Muscle of arm (tissue), 12 donors: ENCODE measurements around the gene NDUFC2. TPM values are rescaled to one million over a fixed set of nuclear protein-coding genes. Genes with fewer than 3 reads are reported as not detected.
"Not testable (repeated sequence)": the region's sequence is repeated elsewhere in the genome, so short reads cannot be mapped to it uniquely, and the experiment has no call there.

Source experiments
- DNase-seq: peaks from one replicate; pipeline ENCODE4 v3.0.0-alpha.2; 2013
- polyA plus RNA-seq, 12 donors: library from polyadenylated mRNA; unstranded; fragments of 120-200 nt; gene quantifications; one replicate each; pipeline ENCODE4 v1.2.1, GENCODE V29; 2013; ENCODE audit not compliant: insufficient read length in 12 of 12

Gene NDUFC2
- polyA plus RNA-seq, 12 donors = 85.3 to 176 (median 151) TPM; not detected in 1

GRCh38 chr11:78057462-78058055 is 22.1 kb downstream of the NDUFC2 start:
- no peak for DNase-seq

GRCh38 chr11:78056093-78056492 is 23.6 kb downstream of the NDUFC2 start:
- DNase-seq = no peak

DNA sequence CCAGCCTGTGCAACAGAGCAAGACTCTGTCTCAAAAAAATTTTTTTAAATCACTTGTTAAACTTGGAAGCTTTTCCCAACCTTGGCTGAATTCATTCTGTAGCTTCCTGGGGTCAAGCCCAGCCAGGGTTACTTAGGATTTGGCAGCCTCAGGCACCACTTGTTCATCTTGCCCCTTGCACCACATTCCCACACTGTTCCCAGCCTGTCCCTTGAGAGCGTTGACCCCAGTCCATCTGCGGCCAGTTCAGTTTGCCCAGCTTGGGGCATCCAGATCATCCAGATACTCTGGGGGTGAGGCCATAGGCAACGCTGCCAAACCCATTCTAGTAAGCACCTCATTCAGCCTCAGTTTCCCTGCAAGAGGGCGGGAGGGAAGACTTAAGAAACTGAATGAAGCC is 24.7 kb downstream of the NDUFC2 start:
- DNase-seq = no peak

DNA sequence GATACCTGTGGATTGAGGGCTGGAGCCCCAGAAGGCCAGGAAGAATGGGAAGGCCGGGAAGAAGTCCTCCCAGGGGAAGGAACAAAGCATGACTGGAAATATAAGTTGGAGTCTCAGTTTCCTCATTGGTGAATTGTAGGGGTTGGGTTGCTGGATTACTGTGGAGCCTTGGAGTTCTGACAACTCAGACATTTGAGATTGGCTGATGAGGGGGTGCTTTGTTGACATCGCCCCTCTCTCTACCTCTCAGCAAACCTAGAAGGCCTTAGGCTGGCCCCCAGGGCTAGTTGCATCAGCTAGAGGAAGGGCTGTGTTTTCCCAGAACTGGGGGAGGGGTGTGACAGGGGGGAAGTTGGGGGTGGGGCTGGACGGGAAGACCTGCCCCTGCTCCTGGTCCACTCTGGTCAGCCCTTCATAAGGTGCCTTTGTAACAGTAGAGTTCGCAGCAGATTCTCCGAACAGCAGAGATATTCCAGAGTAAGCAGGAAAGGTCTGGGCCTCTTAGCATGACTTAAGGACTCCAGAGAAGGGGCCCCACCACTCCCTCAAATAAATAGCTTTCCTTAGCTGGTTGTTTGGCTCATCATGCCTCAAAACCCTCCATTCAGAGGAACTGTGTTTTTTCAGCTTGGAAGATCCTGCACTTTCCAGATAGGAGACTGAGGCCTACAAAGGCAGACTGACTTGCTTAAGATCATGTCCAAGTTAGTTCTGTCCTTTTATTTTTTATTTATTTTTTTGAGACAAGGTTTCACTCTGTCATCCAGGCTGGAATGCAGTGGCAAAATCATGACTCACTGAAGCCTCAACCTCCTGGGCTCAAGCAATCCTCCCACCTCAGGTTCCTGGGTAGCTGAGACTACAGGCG is 28.5 kb downstream of the NDUFC2 start:
- no peak for DNase-seq

GRCh38 chr11:78049348-78049747 is 30.3 kb downstream of the NDUFC2 start:
- DNase-seq = no peak

DNA sequence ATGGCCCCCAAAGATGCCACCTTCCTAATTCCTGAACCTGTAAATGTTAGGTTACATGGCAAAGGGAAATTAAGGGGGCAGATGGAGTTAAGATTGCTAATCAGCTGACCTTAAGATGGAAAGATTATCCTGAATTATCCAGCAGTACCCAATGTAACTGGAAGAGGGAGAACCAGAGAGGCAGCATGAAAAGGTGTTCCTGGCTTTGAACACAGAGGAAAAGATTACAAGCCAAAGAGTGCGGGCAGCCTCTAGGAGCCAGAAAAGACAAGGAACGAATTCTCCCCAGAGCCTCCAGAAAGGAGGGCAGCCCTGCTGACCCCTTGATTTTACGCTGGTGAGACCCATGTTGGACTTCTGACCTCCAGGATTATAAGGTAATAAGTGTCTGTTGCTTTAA is 31.1 kb downstream of the NDUFC2 start:
- no peak for DNase-seq

- DNase-seq = no peak
Observed at GRCh38 chr11:78046486-78046854, 33.2 kb downstream of the NDUFC2 start.

- peak; percentile 86 for DNase-seq
Observed at GRCh38 chr11:78045851-78046485, 33.7 kb downstream of the NDUFC2 start.

DNA sequence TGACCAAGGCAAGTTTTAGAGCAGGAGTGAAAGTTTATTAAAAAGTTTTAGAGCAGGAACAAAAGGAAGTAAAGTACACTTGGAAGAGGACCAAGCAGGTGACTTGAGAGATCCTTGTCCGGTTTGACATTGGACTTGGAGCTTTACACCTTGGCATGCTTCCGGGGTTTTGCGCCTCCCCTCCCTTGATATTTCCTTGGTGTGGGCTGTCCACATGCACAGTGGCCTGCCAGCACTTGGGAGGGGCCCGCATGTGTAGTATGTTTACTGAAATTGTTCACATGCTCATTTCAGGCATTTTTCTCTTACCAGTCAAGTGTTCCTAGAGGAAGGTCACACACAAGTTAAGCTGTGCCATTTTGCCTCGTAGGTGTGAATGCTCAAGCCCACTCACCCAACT is 35.0 kb downstream of the NDUFC2 start:
- DNase-seq = no peak

DNA sequence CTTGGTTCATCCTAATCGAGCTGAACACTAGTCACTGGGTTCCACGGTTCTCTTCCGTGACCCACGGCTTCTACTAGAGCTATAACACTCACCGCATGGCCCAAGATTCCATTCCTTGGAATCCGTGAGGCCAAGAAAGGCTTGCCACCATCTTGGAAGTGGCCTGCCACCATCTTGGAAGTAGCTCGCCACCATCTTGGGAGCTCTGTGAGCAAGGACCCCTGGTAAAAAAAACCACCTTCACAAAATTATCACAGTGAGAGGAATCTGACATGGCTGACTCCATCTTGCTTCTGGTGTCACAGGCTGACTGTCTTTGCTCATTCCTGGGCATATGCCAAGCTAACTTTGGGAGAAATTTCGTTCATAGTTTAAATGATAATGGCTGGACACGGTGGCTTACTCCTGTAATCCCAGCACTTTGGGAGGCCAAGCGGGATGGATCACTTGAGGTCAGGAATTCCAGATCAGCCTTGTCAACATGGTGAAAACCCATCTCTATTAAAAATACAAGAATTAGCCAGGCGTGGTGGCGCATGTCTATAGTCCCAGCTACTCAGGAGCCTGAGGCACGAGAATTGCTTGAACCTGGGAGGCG is 37.7 kb downstream of the NDUFC2 start:
- no peak for DNase-seq

DNA sequence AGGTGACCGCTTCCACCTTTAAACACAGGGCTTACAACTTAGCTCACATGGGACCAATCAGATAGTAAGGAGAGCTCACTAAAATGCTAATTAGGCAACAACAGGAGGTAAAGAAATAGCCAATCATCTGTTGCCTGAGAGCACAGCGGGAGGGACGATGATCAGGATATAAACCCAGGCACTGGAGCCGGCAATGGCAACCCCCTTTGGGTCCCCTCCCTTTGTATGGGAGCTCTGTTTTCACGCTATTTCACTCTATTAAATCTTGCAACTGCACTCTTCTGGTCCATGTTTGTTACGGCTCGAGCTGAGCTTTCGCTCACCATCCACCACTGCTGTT is 38.3 kb downstream of the NDUFC2 start:
- not testable (repeated sequence) for DNase-seq

- DNase-seq = no peak
Observed at GRCh38 chr11:78040691-78041379, 38.8 kb downstream of the NDUFC2 start.

DNA sequence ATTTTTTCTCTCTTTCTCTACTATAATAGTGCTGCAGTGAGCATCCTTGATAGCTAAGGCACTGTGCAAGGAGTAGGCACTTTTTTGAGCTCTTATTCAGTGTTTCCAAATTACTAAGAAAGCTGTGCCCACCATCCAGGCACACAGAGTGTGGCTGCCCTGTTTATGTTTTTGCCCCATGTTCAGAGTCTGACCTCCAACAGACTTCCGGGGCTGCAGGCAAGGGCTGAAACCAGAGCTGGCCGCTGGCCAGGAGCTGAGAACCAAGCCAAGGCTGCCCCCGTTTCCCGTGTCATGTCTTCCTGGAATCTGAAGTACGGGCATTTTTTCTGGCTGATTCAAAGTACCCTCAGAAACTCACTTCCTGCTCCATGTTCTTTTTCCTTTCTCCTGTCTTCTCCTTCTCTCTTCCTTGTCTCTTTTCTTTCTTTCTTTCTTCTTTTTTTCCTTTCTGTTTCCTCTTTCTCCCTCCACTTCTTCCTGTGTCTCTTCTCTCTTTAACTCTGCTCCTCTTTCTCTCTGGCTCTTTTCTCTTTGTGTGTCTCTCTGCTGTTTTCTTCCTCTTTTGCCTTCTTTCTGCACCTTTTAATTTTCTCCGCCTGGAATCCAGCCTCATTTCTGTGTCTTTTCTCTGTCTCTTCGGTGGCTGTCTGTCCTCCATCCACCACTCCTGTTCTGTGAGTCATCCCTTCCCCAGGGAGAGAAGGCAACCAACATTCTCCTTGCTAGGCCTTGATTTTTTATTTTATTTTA is 39.6 kb downstream of the NDUFC2 start:
- DNase-seq = peak; percentile 46

DNA sequence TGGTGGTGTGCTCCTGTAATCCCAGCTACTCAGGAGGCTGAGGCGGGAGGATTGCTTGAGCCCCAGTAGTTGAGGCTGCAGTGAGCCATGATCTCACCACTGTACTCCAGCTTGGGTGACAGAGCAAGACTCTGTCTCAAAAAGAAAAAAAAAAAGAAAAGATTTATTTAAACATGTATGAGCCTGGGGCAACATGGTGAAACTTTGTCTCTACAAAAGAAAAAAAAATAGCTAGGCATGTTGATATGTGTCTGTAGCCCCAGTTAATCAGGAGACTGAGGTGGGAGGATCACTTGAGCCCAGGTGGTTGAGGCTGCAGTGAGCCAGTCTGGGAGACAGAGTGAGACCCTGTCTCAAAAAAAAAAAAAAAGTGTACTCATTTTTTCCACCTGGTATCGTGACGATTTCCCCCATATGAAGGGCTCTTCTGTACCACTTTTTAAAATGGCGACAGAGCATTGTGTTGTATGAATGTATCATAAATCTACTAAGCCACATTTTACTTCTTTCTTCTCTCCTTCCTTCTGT is 40.2 kb downstream of the NDUFC2 start:
- DNase-seq = no peak

GRCh38 chr11:78038697-78039313 is 40.9 kb downstream of the NDUFC2 start:
- no peak for DNase-seq

DNA sequence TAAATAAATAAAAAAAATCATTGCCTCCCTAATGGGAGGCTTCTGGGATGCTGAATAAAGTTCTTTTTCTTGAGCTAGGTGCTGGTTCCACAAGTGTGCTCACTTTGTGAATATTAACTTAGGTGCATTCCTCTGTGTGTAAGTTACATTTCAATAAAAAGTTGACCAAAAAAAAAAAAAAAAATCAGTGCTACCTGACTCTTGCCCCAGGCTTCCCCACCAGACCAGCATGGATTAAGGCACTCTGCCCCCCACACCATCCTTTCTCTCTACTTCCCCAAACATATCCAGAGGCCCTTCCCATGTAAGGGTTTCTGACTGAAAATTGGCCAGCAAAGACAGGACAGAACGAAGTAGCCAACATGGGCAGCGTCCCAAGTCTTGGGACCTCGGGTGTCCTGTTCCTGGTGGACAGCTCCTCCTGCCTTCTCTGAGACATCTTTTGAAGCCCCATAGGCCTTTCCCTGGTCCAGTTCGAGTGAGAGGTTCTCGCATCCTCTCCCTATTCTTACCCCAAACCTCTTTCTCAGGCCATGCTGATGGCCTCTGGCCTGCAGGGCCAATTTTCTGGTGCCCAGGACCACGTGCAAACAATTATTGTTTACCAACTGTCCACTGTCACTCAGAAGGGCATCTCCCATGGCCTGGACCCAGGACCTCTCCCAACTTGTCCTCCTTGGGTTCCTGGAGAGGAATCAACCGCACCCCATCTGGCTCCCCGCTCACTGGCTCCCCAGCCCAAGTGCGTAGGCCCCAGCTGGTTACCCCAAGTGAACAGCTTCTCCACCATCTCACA is 41.6 kb downstream of the NDUFC2 start:
- DNase-seq = no peak

DNA sequence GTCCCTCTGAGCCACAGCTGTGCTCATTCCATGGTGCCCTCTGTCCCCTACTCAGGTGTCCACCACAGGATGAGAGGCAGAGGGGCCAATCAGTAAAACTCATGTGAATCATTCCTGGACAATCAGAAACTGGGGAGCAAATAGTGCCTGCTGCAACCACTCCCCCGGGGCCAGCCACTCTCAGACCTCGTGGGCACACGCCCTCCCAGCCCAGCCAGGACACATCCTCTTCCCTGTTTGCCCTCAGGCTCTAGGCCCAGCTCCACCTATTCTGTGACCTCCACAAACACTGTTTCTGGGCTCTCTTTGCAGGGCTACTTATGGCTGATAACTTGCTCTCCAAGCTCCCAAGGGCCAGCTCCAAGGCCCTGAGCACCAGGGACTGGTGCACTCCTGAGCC is 42.6 kb downstream of the NDUFC2 start:
- DNase-seq = no peak

DNA sequence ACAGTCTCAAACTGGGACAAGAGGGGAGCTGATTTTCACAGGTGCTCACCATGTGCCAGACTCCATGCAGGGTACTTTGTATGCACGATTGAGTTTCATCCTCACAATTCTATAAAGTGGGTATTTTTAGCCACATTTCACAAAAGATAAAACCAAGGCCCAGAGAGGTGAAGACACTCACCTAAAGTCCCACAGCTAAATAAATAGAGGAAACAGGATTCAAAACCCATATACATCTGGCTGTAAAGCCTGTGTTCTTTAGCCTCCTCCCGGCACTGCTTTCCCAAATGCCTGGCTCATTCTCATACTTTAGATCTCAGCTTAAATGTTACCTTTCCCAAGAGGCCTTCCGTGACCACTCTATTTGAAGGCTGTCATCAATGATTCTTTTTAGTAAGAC is 43.3 kb downstream of the NDUFC2 start:
- no peak for DNase-seq

GRCh38 chr11:78034623-78035022 is 45.0 kb downstream of the NDUFC2 start:
- no peak for DNase-seq

DNA sequence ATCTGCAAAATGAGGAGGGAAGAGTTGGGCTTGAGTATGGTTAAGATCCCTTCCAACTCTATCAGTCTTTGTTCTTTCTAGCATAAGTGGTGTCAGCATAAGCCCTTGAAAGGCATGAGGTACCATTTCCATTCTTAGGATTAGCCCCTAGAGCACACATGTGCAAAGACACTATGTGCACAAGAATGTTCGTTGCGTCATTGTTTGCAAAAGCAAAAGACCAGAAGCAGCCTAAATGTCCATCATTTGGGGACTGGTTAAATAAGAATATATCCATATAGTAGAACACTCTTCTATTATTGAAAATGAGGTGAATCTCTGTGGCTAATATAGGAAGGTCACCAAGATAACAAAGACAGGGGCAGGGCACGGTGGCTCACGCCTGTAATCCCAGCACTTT is 46.6 kb downstream of the NDUFC2 start:
- DNase-seq = no peak
